ENCODE measurements around the gene KRTAP10-12.

The KRTAP10-12 gene

GRCh38 chr21:44712203-44713028, 15.4 kb downstream of the KRTAP10-12 start:
- no peak for DNase-seq

- DNase-seq = no peak
These were observed 16.2 kb downstream of the KRTAP10-12 start for GRCh38 chr21:44713130-44713529.

GRCh38 chr21:44713846-44714245, 16.9 kb downstream of the KRTAP10-12 start:
- DNase-seq = no peak

- no peak for DNase-seq
These were observed 17.9 kb downstream of the KRTAP10-12 start for GRCh38 chr21:44714905-44715304.

- DNase-seq = no peak
These were observed 20.0 kb downstream of the KRTAP10-12 start for GRCh38 chr21:44716984-44717383.

- DNase-seq = no peak
These were observed 21.1 kb downstream of the KRTAP10-12 start for GRCh38 chr21:44718093-44718492.

GRCh38 chr21:44718571-44718970, 21.6 kb downstream of the KRTAP10-12 start:
- DNase-seq = no peak

GRCh38 chr21:44720170-44720569, 23.2 kb downstream of the KRTAP10-12 start:
- DNase-seq = no peak

GRCh38 chr21:44722731-44723130, 25.8 kb downstream of the KRTAP10-12 start:
- no peak for DNase-seq

GRCh38 chr21:44723177-44724131, 26.5 kb downstream of the KRTAP10-12 start:
- DNase-seq = peak; percentile 9

- DNase-seq = no peak
These were observed 27.2 kb downstream of the KRTAP10-12 start for GRCh38 chr21:44724196-44724595.

- no peak for DNase-seq
These were observed 28.0 kb downstream of the KRTAP10-12 start for GRCh38 chr21:44724926-44725325.

- no peak for DNase-seq
These were observed 29.9 kb downstream of the KRTAP10-12 start for GRCh38 chr21:44726826-44727225.

- no peak for DNase-seq
These were observed 30.3 kb downstream of the KRTAP10-12 start for GRCh38 chr21:44727321-44727720.

GRCh38 chr21:44727757-44728156, 30.8 kb downstream of the KRTAP10-12 start:
- DNase-seq = no peak

- no peak for DNase-seq
These were observed 31.7 kb downstream of the KRTAP10-12 start for GRCh38 chr21:44728716-44729115.

GRCh38 chr21:44729336-44730027, 32.5 kb downstream of the KRTAP10-12 start:
- no peak for DNase-seq

GRCh38 chr21:44730028-44730395, 33.0 kb downstream of the KRTAP10-12 start:
- DNase-seq = no peak

GRCh38 chr21:44730951-44731579, 34.1 kb downstream of the KRTAP10-12 start:
- DNase-seq = peak; percentile 66

GRCh38 chr21:44732263-44732662, 35.3 kb downstream of the KRTAP10-12 start:
- DNase-seq = no peak

GRCh38 chr21:44732956-44733355, 36.0 kb downstream of the KRTAP10-12 start:
- no peak for DNase-seq

- DNase-seq = peak; percentile 66
These were observed 37.2 kb downstream of the KRTAP10-12 start for GRCh38 chr21:44734026-44734745.
